ENCODE data around the gene KIAA0319L.

KIAA0319L gene

GRCh38 chr1:35539824-35540261 is 17.4 kb downstream of the KIAA0319L start:
- CTCF ChIA-PET: interaction anchor here (0.9 to 1.4 kb wide), 3 partner anchors 16 to 89 kb away, joined by 3 to 4 read pairs (median 4); no protein-coding TSS in a partner anchor
- no peak for DNase-seq (ENCODE audit: low spot score)
- H3K27ac ChIP-seq: no peak overlapping the region
- POLR2A ChIA-PET (ENCODE audit: low non-redundant PET): no interaction called here
- TF ChIP-seq CTCF (conservative IDR thresholded peaks at IDR 0.05; ENCODE audit: low read depth): no peak

- H3K27ac ChIP-seq: no peak overlapping the region
- no peak for TF ChIP-seq CTCF (conservative IDR thresholded peaks at IDR 0.05; ENCODE audit: low read depth)
- POLR2A ChIA-PET (ENCODE audit: low non-redundant PET): no interaction called here
- CTCF ChIA-PET: interaction anchor here (0.9 to 1.4 kb wide), 2 partner anchors 17 to 88 kb away, joined by 3 to 4 read pairs; no protein-coding TSS in a partner anchor
- DNase-seq (ENCODE audit: low spot score): no peak
Measured at GRCh38 chr1:35539073-35539823, 18.0 kb downstream of the KIAA0319L start.

- CTCF ChIA-PET: interaction anchor here (0.6 kb wide), 2 partner anchors 317 to 656 kb away, joined by 3 read pairs; no protein-coding TSS in a partner anchor
- DNase-seq (ENCODE audit: low spot score): no peak
- TF ChIP-seq CTCF (conservative IDR thresholded peaks at IDR 0.05; ENCODE audit: low read depth): no peak
- H3K27ac ChIP-seq: no peak overlapping the region
- POLR2A ChIA-PET (ENCODE audit: low non-redundant PET): interaction anchor here (0.6 kb wide), 1 partner anchor 35 kb away, joined by 6 read pairs; no protein-coding TSS in a partner anchor
Measured at GRCh38 chr1:35537806-35538205, 19.4 kb downstream of the KIAA0319L start.

GRCh38 chr1:35536556-35537162 is 20.5 kb downstream of the KIAA0319L start:
- ChIA-PET POLR2A (ENCODE audit: low non-redundant PET) (interaction anchor here (0.6 kb wide), 1 partner anchor 232 kb away, joined by 5 read pairs; no protein-coding TSS in a partner anchor), CTCF (interaction anchor here (1.3 kb wide), 2 partner anchors 27 to 335 kb away, joined by 3 to 4 read pairs; no protein-coding TSS in a partner anchor)
- H3K27ac ChIP-seq: no peak overlapping the region
- DNase-seq (ENCODE audit: low spot score): no peak
- no peak for TF ChIP-seq CTCF (conservative IDR thresholded peaks at IDR 0.05; ENCODE audit: low read depth)

- no peak for TF ChIP-seq CTCF (conservative IDR thresholded peaks at IDR 0.05; ENCODE audit: low read depth)
- ChIA-PET CTCF (interaction anchor here (1.3 kb wide), 2 partner anchors 29 to 334 kb away, joined by 3 to 4 read pairs; no protein-coding TSS in a partner anchor), POLR2A (ENCODE audit: low non-redundant PET) (no interaction called here)
- no peak for DNase-seq (ENCODE audit: low spot score)
- H3K27ac ChIP-seq: no peak overlapping the region
Measured at GRCh38 chr1:35535243-35535642, 22.0 kb downstream of the KIAA0319L start.

- ChIA-PET CTCF (no interaction called here), POLR2A (ENCODE audit: low non-redundant PET) (no interaction called here)
- H3K27ac ChIP-seq: no peak overlapping the region
- TF ChIP-seq CTCF (conservative IDR thresholded peaks at IDR 0.05; ENCODE audit: low read depth): no peak
- no peak for DNase-seq (ENCODE audit: low spot score)
Measured at GRCh38 chr1:35533586-35533985, 23.6 kb downstream of the KIAA0319L start.

All from RWPE1 (cell line).